Left lung (tissue), 10 donors: ENCODE measurements around the gene LYPLA2. TPM values are rescaled to one million over a fixed set of nuclear protein-coding genes. Genes with fewer than 3 reads are reported as not detected.

Experiments
- ATAC-seq: fragments of 200-7000 bp; cut with Tn5 transposase; one replicate; pipeline ENCODE4 v1.9.1; 2020; ENCODE audit warnings: moderate library complexity
- DNase-seq, 4 donors: peaks; one replicate each; pipeline ENCODE4 v3.0.0-alpha.2; 2013 to 2020
- H3K27ac ChIP-seq, 2 donors: fragments of 200-600 bp; sonication (generic) in 1 of 2; one replicate each; pipeline versions ENCODE4 v1.5.0 to v1.8.0; 2020 to 2021
- H3K27me3 ChIP-seq, 2 donors: fragments of 200-600 bp; sonication (generic) in 1 of 2; one replicate each; pipeline versions ENCODE4 v1.5.0 to v1.8.0; 2020 to 2021
- H3K36me3 ChIP-seq, 2 donors: fragments of 200-600 bp; sonication (generic) in 1 of 2; one replicate each; pipeline versions ENCODE4 v1.5.0 to v1.8.0; 2020 to 2021
- H3K4me1 ChIP-seq, 2 donors: fragments of 200-600 bp; one replicate each; pipeline ENCODE4 v1.8.0; 2021
- H3K4me3 ChIP-seq, 2 donors: fragments of 200-600 bp; sonication (generic) in 1 of 2; one replicate each; pipeline versions ENCODE4 v1.5.0 to v1.8.0; 2020 to 2021; ENCODE audit warnings: mild to moderate bottlenecking in 1 of 2
- H3K9me3 ChIP-seq, 2 donors: fragments of 200-600 bp; sonication (generic) in 1 of 2; one replicate each; pipeline versions ENCODE4 v1.5.0 to v1.8.0; 2020 to 2021
- CTCF ChIP-seq, 2 donors: fragments of 200-600 bp; sonication (generic) in 1 of 2; IDR thresholded peaks; one replicate each; pipeline versions ENCODE4 v1.5.0 to v1.8.0; 2021; ENCODE audit warnings: antibody characterized with exemption in 2 of 2
- intact Hi-C, 2 donors: fragments of 100-400 bp; cut with DNase I; formaldehyde crosslinking; loops; one replicate each; pipeline versions ENCODE4 v1.11.2 to v1.14.2; 2022
- polyA plus RNA-seq, 6 donors: library from polyadenylated mRNA; unstranded; fragments of 120-200 nt; gene quantifications; one replicate each; pipeline ENCODE4 v1.2.1, GENCODE V29; 2013; ENCODE audit not compliant: insufficient read length in 6 of 6
- total RNA-seq, 2 donors: library from RNA; stranded (reverse); fragmentation: NEBNext Ultra II Directional; extraction: Animal tissue kit (Norgen Biotek cat#: 25700); gene quantifications; one replicate each; pipeline ENCODE4 v1.2.1, GENCODE V29; 2021
- donor health status: DM: no; HTN: yes; CAD: no.
- donor health status: DM: no; HTN: no; CAD: no.

LYPLA2 gene
- total and polyA plus RNA-seq, 8 donors = 36.9 to 65.8 (median 47.1) TPM

- H3K27ac ChIP-seq = no peak overlapping the region
- intact Hi-C loops = no loop called here
- no peak for TF ChIP-seq CTCF (IDR thresholded peaks at IDR 0.05)
- ATAC-seq (no peak), DNase-seq (no peak)
- peaks cover 0 to 4% of the 10 kb centered on the region in 2 donors for H3K9me3 ChIP-seq
- peaks cover 0 to 10% of the 10 kb centered on the region in 2 donors for H3K4me1 ChIP-seq
- no peak overlapping the region for H3K4me3 ChIP-seq
- no peaks in the 10 kb centered on the region for H3K27me3 ChIP-seq
- peaks cover 0 to 42% of the 10 kb centered on the region in 2 donors for H3K36me3 ChIP-seq
Observed at GRCh38 chr1:23843644-23844043, 52.7 kb downstream of the LYPLA2 start.

Other genes with a start within 250 kb of the LYPLA2 start
- gene ID3, start 231.6 kb upstream of the LYPLA2 start, total RNA-seq = 100 to 1,000 TPM; 125 to 129 TPM
- gene ID3, start 231.6 kb upstream of the LYPLA2 start, polyA plus RNA-seq = 100 to 1,000 TPM; 135 to 261 (median 191) TPM
- 100 to 1,000 TPM; 761 to 849 TPM for gene RPL11, start 99.3 kb upstream of the LYPLA2 start, total RNA-seq
- gene RPL11, start 99.3 kb upstream of the LYPLA2 start, polyA plus RNA-seq = 1,000 to 10,000 TPM; 2,625 to 3,171 (median 2,838) TPM
- 10 to 100 TPM; 48.6 to 50.3 TPM for gene ELOA, start 47.7 kb upstream of the LYPLA2 start, total RNA-seq
- gene ELOA, start 47.7 kb upstream of the LYPLA2 start, polyA plus RNA-seq = 10 to 100 TPM; 41.4 to 49.6 (median 43.9) TPM
- gene PITHD1, start 12.7 kb upstream of the LYPLA2 start, total RNA-seq = 10 to 100 TPM; 50.3 to 63.8 TPM
- 10 to 100 TPM; 48.0 to 71.0 (median 58.4) TPM for gene PITHD1, start 12.7 kb upstream of the LYPLA2 start, polyA plus RNA-seq
- gene GALE, start 9.6 kb downstream of the LYPLA2 start, total RNA-seq = 10 to 100 TPM; 57.5 to 68.0 TPM
- 10 to 100 TPM; 13.3 to 20.0 (median 17.1) TPM for gene GALE, start 9.6 kb downstream of the LYPLA2 start, polyA plus RNA-seq
- gene HMGCL, start 34.3 kb downstream of the LYPLA2 start, total RNA-seq = 10 to 100 TPM; 34.1 to 51.3 TPM
- 10 to 100 TPM; 32.3 to 37.1 (median 34.8) TPM for gene HMGCL, start 34.3 kb downstream of the LYPLA2 start, polyA plus RNA-seq
- gene FUCA1, start 77.1 kb downstream of the LYPLA2 start, total RNA-seq = 10 to 100 TPM; 45.3 to 61.3 TPM
- gene FUCA1, start 77.1 kb downstream of the LYPLA2 start, polyA plus RNA-seq = 10 to 100 TPM; 20.4 to 26.7 (median 24.0) TPM
- gene CNR2, start 122.2 kb downstream of the LYPLA2 start, total RNA-seq = under 1 TPM; 0.05 to 0.06 TPM
- gene CNR2, start 122.2 kb downstream of the LYPLA2 start, polyA plus RNA-seq = under 1 TPM; 0.11 to 0.27 (median 0.15) TPM
- gene PNRC2, start 168.7 kb downstream of the LYPLA2 start, total RNA-seq = 100 to 1,000 TPM in 1 of 2 donors, 10 to 100 TPM in 1; 79.0 to 105 TPM
- gene PNRC2, start 168.7 kb downstream of the LYPLA2 start, polyA plus RNA-seq = 100 to 1,000 TPM; 217 to 266 (median 245) TPM
- gene SRSF10, start 189.2 kb downstream of the LYPLA2 start, total RNA-seq = 100 to 1,000 TPM in 1 of 2 donors, 10 to 100 TPM in 1; 84.9 to 102 TPM
- gene SRSF10, start 189.2 kb downstream of the LYPLA2 start, polyA plus RNA-seq = 100 to 1,000 TPM; 239 to 296 (median 262) TPM